ENCODE data around the gene JOSD1.

- peak; percentile 77 for TF ChIP-seq POLR2A (IDR thresholded peaks at IDR 0.05; ENCODE audit: low read length)
- TF ChIP-seq GATA1 (IDR thresholded peaks at IDR 0.05; ENCODE audit: low read depth, low read length) = no peak
Observed at GRCh38 chr22:38656256-38657044, 44.3 kb downstream of the JOSD1 start, which contains the start of the genes CBY1 and FAM227A.

Measured in erythroblast (primary cell).